Gastroesophageal sphincter (tissue), 3 donors: ENCODE data around the gene ETFDH.
"Not testable (repeated sequence)": the region's sequence is repeated elsewhere in the genome, so short reads cannot be mapped to it uniquely, and the experiment has no call there.

ENCODE experiments used
- POLR2AphosphoS5 ChIP-seq: sonication (generic); formaldehyde crosslinking; IDR thresholded peaks from one replicate; pipeline ENCODE4 v1.6.1; 2017; ENCODE audit warnings: antibody characterized with exemption
- TF ChIP-seq, protein P1 (sequence below), 4 experiments: fragments of 200-600 bp in 2 of 4; fragments of 450-650 bp in 2 of 4; sonication (generic) in 1 of 4; IDR thresholded peaks; one replicate each; pipeline ENCODE4 v1.5.1; 2017 to 2019; ENCODE audit warnings: antibody characterized with exemption in 4 of 4, mild to moderate bottlenecking in 2 of 4, moderate library complexity in 2 of 4

DNA sequence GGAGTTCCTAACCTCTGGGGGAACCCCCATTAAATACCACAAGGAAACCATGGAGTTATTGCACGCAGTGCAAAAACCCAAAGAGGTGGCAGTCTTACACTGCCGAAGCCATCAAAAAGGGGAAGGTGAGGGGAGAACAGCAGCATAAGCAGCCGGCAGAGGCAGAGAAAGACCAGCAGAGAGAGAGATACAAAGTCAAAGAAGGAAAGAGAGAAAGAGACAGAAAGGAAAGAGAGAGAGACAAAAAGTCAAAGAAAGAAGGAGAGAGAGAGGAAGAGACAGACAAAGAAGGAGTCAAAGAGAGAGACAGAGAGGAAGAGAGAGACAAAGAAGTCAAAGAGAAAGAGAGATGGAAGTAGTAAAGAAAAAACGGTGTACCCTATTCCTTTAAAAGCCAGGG, 8.8 kb upstream of the ETFDH start:
- TF ChIP-seq POLR2AphosphoS5, result not testable (repeated sequence)
- TF ChIP-seq, protein P1, sequence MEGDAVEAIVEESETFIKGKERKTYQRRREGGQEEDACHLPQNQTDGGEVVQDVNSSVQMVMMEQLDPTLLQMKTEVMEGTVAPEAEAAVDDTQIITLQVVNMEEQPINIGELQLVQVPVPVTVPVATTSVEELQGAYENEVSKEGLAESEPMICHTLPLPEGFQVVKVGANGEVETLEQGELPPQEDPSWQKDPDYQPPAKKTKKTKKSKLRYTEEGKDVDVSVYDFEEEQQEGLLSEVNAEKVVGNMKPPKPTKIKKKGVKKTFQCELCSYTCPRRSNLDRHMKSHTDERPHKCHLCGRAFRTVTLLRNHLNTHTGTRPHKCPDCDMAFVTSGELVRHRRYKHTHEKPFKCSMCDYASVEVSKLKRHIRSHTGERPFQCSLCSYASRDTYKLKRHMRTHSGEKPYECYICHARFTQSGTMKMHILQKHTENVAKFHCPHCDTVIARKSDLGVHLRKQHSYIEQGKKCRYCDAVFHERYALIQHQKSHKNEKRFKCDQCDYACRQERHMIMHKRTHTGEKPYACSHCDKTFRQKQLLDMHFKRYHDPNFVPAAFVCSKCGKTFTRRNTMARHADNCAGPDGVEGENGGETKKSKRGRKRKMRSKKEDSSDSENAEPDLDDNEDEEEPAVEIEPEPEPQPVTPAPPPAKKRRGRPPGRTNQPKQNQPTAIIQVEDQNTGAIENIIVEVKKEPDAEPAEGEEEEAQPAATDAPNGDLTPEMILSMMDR (IDR thresholded peaks at IDR 0.05), result not testable (repeated sequence)
